Measurements from ENCODE around the gene RMND5A.

Gene RMND5A

GRCh38 chr2:86808315-86809161 lies 88.4 kb downstream of the RMND5A start:
- Histone ChIP-seq H2AK5ac (ENCODE audit: low read length) (no peak overlapping the region), H4K91ac (ENCODE audit: low read depth, low read length) (no peak overlapping the region), H3K36me3 (ENCODE audit: control insufficient read depth in 1 of 2, insufficient read depth in 2 of 2, low read length in 2 of 2) (no peaks in the 10 kb centered on the region), H3K27me3 (ENCODE audit: insufficient read depth, low read length) (no peaks in the 10 kb centered on the region), H3K4me1 (ENCODE audit: control insufficient read depth in 1 of 2, insufficient read depth in 2 of 2, low read length in 2 of 2) (peaks cover 5 to 6% of the 10 kb centered on the region in 2 experiments), H2BK120ac (ENCODE audit: insufficient read depth, low read length, poor library complexity) (no peak overlapping the region), H3K9me3 (ENCODE audit: insufficient read depth, low read depth, low read length) (no peaks in the 10 kb centered on the region), H3K18ac (ENCODE audit: low read length) (no peak overlapping the region), H3K4ac (ENCODE audit: low read depth, low read length) (no peak overlapping the region), H4K12ac (ENCODE audit: low read depth, low read length) (no peak overlapping the region), H4K8ac (ENCODE audit: low read depth, low read length) (no peak overlapping the region), H3K4me2 (ENCODE audit: low read length) (peak overlapping the region; percentile 72), H3K14ac (ENCODE audit: low read length) (no peak overlapping the region), H3K27ac (ENCODE audit: low read depth, low read length) (no peak overlapping the region), H2AFZ (ENCODE audit: insufficient read depth, low read length, poor library complexity) (peak overlapping the region; percentile 61), H2BK12ac (ENCODE audit: low read length) (no peak overlapping the region), H3K79me2 (ENCODE audit: control insufficient read depth, insufficient read depth, low read length, poor library complexity) (no peaks in the 10 kb centered on the region), H3K9ac (ENCODE audit: low read length) (no peak overlapping the region), H2BK5ac (ENCODE audit: low read depth, low read length, poor library complexity) (no peak overlapping the region), H3K23ac (ENCODE audit: low read length) (no peak overlapping the region), H3K79me1 (ENCODE audit: low read length) (no peaks in the 10 kb centered on the region), H3K4me3 (ENCODE audit: low read depth, low read length) (peak overlapping the region; percentile 68)
- DNase-seq: peak; percentile 96 to 99
- no CpG with 5 or more reads among the region's 36 CpGs for WGBS (ENCODE audit: extremely low coverage, insufficient coverage, insufficient read length)

- H3K23ac ChIP-seq (ENCODE audit: low read length): no peak overlapping the region
- H3K79me1 ChIP-seq (ENCODE audit: low read length): no peaks in the 10 kb centered on the region
- no peak overlapping the region for H2BK120ac ChIP-seq (ENCODE audit: insufficient read depth, low read length, poor library complexity)
- no peaks in the 10 kb centered on the region for H3K79me2 ChIP-seq (ENCODE audit: control insufficient read depth, insufficient read depth, low read length, poor library complexity)
- DNase-seq: no peak
- H4K12ac ChIP-seq (ENCODE audit: low read depth, low read length): no peak overlapping the region
- no peak overlapping the region for H2AK5ac ChIP-seq (ENCODE audit: low read length)
- no peak overlapping the region for H2BK5ac ChIP-seq (ENCODE audit: low read depth, low read length, poor library complexity)
- no peak overlapping the region for H3K18ac ChIP-seq (ENCODE audit: low read length)
- H4K8ac ChIP-seq (ENCODE audit: low read depth, low read length): no peak overlapping the region
- no peak overlapping the region for H3K27ac ChIP-seq (ENCODE audit: low read depth, low read length)
- WGBS (ENCODE audit: extremely low coverage, insufficient coverage, insufficient read length): no CpG with 5 or more reads among the region's 43 CpGs
- H3K14ac ChIP-seq (ENCODE audit: low read length): no peak overlapping the region
- H3K9me3 ChIP-seq (ENCODE audit: insufficient read depth, low read depth, low read length): no peaks in the 10 kb centered on the region
- H2BK12ac ChIP-seq (ENCODE audit: low read length): no peak overlapping the region
- H3K4me2 ChIP-seq (ENCODE audit: low read length): no peak overlapping the region
- no peaks in the 10 kb centered on the region for H3K27me3 ChIP-seq (ENCODE audit: insufficient read depth, low read length)
- no peak overlapping the region for H4K91ac ChIP-seq (ENCODE audit: low read depth, low read length)
- no peak overlapping the region for H3K9ac ChIP-seq (ENCODE audit: low read length)
- H3K36me3 ChIP-seq (ENCODE audit: control insufficient read depth in 1 of 2, insufficient read depth in 2 of 2, low read length in 2 of 2): no peaks in the 10 kb centered on the region
- no peak overlapping the region for H3K4me3 ChIP-seq (ENCODE audit: low read depth, low read length)
- H3K4me1 ChIP-seq (ENCODE audit: control insufficient read depth in 1 of 2, insufficient read depth in 2 of 2, low read length in 2 of 2): peaks cover 5 to 6% of the 10 kb centered on the region in 2 experiments
- no peak overlapping the region for H3K4ac ChIP-seq (ENCODE audit: low read depth, low read length)
- no peak overlapping the region for H2AFZ ChIP-seq (ENCODE audit: insufficient read depth, low read length, poor library complexity)
Measured at GRCh38 chr2:86809481-86810121, 89.5 kb downstream of the RMND5A start.

GRCh38 chr2:86815611-86816010 lies 95.5 kb downstream of the RMND5A start:
- Histone ChIP-seq H3K36me3 (ENCODE audit: control insufficient read depth in 1 of 2, insufficient read depth in 2 of 2, low read length in 2 of 2) (no peaks in the 10 kb centered on the region), H4K12ac (ENCODE audit: low read depth, low read length) (no peak overlapping the region), H3K23ac (ENCODE audit: low read length) (no peak overlapping the region), H2AK5ac (ENCODE audit: low read length) (no peak overlapping the region), H3K14ac (ENCODE audit: low read length) (no peak overlapping the region), H3K4me2 (ENCODE audit: low read length) (no peak overlapping the region), H3K18ac (ENCODE audit: low read length) (no peak overlapping the region), H3K27me3 (ENCODE audit: insufficient read depth, low read length) (no peaks in the 10 kb centered on the region), H3K4me3 (ENCODE audit: low read depth, low read length) (no peak overlapping the region), H3K4me1 (ENCODE audit: control insufficient read depth in 1 of 2, insufficient read depth in 2 of 2, low read length in 2 of 2) (no peaks in the 10 kb centered on the region), H3K9ac (ENCODE audit: low read length) (no peak overlapping the region), H3K79me2 (ENCODE audit: control insufficient read depth, insufficient read depth, low read length, poor library complexity) (no peaks in the 10 kb centered on the region), H3K79me1 (ENCODE audit: low read length) (no peaks in the 10 kb centered on the region), H4K8ac (ENCODE audit: low read depth, low read length) (no peak overlapping the region), H2AFZ (ENCODE audit: insufficient read depth, low read length, poor library complexity) (no peak overlapping the region), H2BK5ac (ENCODE audit: low read depth, low read length, poor library complexity) (no peak overlapping the region), H2BK12ac (ENCODE audit: low read length) (no peak overlapping the region), H3K4ac (ENCODE audit: low read depth, low read length) (no peak overlapping the region), H2BK120ac (ENCODE audit: insufficient read depth, low read length, poor library complexity) (no peak overlapping the region), H4K91ac (ENCODE audit: low read depth, low read length) (no peak overlapping the region), H3K9me3 (ENCODE audit: insufficient read depth, low read depth, low read length) (no peaks in the 10 kb centered on the region), H3K27ac (ENCODE audit: low read depth, low read length) (no peak overlapping the region)
- WGBS (ENCODE audit: extremely low coverage, insufficient coverage, insufficient read length): no CpG with 5 or more reads among the region's 1 CpG
- no peak for DNase-seq

- Histone ChIP-seq H3K9ac (ENCODE audit: low read length) (no peak overlapping the region), H2AK5ac (ENCODE audit: low read length) (no peak overlapping the region), H3K27me3 (ENCODE audit: insufficient read depth, low read length) (no peaks in the 10 kb centered on the region), H3K4me2 (ENCODE audit: low read length) (no peak overlapping the region), H3K4me3 (ENCODE audit: low read depth, low read length) (no peak overlapping the region), H3K14ac (ENCODE audit: low read length) (no peak overlapping the region), H2BK5ac (ENCODE audit: low read depth, low read length, poor library complexity) (no peak overlapping the region), H3K18ac (ENCODE audit: low read length) (no peak overlapping the region), H2BK120ac (ENCODE audit: insufficient read depth, low read length, poor library complexity) (no peak overlapping the region), H4K8ac (ENCODE audit: low read depth, low read length) (no peak overlapping the region), H3K79me2 (ENCODE audit: control insufficient read depth, insufficient read depth, low read length, poor library complexity) (no peaks in the 10 kb centered on the region), H2AFZ (ENCODE audit: insufficient read depth, low read length, poor library complexity) (no peak overlapping the region), H3K9me3 (ENCODE audit: insufficient read depth, low read depth, low read length) (no peaks in the 10 kb centered on the region), H2BK12ac (ENCODE audit: low read length) (no peak overlapping the region), H3K27ac (ENCODE audit: low read depth, low read length) (no peak overlapping the region), H4K91ac (ENCODE audit: low read depth, low read length) (no peak overlapping the region), H3K36me3 (ENCODE audit: control insufficient read depth in 1 of 2, insufficient read depth in 2 of 2, low read length in 2 of 2) (no peaks in the 10 kb centered on the region), H3K4me1 (ENCODE audit: control insufficient read depth in 1 of 2, insufficient read depth in 2 of 2, low read length in 2 of 2) (no peaks in the 10 kb centered on the region), H3K23ac (ENCODE audit: low read length) (no peak overlapping the region), H3K4ac (ENCODE audit: low read depth, low read length) (no peak overlapping the region), H4K12ac (ENCODE audit: low read depth, low read length) (no peak overlapping the region), H3K79me1 (ENCODE audit: low read length) (no peaks in the 10 kb centered on the region)
- DNase-seq: no peak
- no CpG with 5 or more reads among the region's 4 CpGs for WGBS (ENCODE audit: extremely low coverage, insufficient coverage, insufficient read length)
Measured at GRCh38 chr2:86818114-86818801, 98.2 kb downstream of the RMND5A start.
